Esophagus mucosa (tissue), 1 donor: ENCODE data around the gene IFITM5. TPM values are rescaled to one million over a fixed set of nuclear protein-coding genes. Genes with fewer than 3 reads are reported as not detected.
A peak's percentile ranks its signal among the peaks of the same experiment; 100 is the strongest.

ENCODE experiments used
- ATAC-seq: fragments of 200-7000 bp; cut with Tn5 transposase; one replicate; pipeline ENCODE4 v1.9.1; 2020
- total RNA-seq: library from RNA; stranded (reverse); gene quantifications from one replicate; pipeline ENCODE4 v1.2.4, GENCODE V29; 2023
- donor health status: DM: yes; HTN: yes; CAD: no.

IFITM5 gene
- total RNA-seq, 1 donor from 2014 or later: not detected

- no peak for ATAC-seq
Observed at GRCh38 chr11:259413-259812, 39.9 kb downstream of the IFITM5 start.

GRCh38 chr11:257766-258493, 41.4 kb downstream of the IFITM5 start:
- no peak for ATAC-seq

- peak; percentile 16 for ATAC-seq
Observed at GRCh38 chr11:256952-257737, 42.2 kb downstream of the IFITM5 start.

- ATAC-seq: no peak
Observed at GRCh38 chr11:255816-256215, 43.5 kb downstream of the IFITM5 start.

GRCh38 chr11:255176-255575, 44.1 kb downstream of the IFITM5 start:
- no peak for ATAC-seq

GRCh38 chr11:253886-254270, 45.4 kb downstream of the IFITM5 start:
- no peak for ATAC-seq

GRCh38 chr11:253160-253885, 46.0 kb downstream of the IFITM5 start:
- no peak for ATAC-seq

GRCh38 chr11:252666-253065, 46.7 kb downstream of the IFITM5 start:
- no peak for ATAC-seq

- ATAC-seq: no peak
Observed at GRCh38 chr11:251550-251949, 47.8 kb downstream of the IFITM5 start.

GRCh38 chr11:250740-251299, 48.5 kb downstream of the IFITM5 start:
- peak; percentile 78 for ATAC-seq

GRCh38 chr11:250274-250673, 49.1 kb downstream of the IFITM5 start:
- no peak for ATAC-seq

- ATAC-seq: no peak
Observed at GRCh38 chr11:249062-249461, 50.3 kb downstream of the IFITM5 start.

Other genes starting within 250 kb of the IFITM5 start
- not detected for gene SCGB1C1, start 106.4 kb downstream of the IFITM5 start, total RNA-seq
- gene BET1L, start 92.1 kb downstream of the IFITM5 start, total RNA-seq: 20.5 TPM
- gene RIC8A, start 91.8 kb downstream of the IFITM5 start, total RNA-seq: 60.3 TPM
- 6.2 TPM for gene SIRT3, start 63.2 kb downstream of the IFITM5 start, total RNA-seq
- 81.8 TPM for gene PSMD13, start 62.5 kb downstream of the IFITM5 start, total RNA-seq
- gene NLRP6, start 21.1 kb downstream of the IFITM5 start, total RNA-seq: 0.12 TPM
- 2.4 TPM for gene PGGHG, start 10.4 kb downstream of the IFITM5 start, total RNA-seq
- gene IFITM2, start 8.3 kb upstream of the IFITM5 start, total RNA-seq: 94.0 TPM
- gene IFITM1, start 14.5 kb upstream of the IFITM5 start, total RNA-seq: 59.8 TPM
- gene IFITM3, start 21.3 kb upstream of the IFITM5 start, total RNA-seq: 180 TPM
- 0.32 TPM for gene B4GALNT4, start 70.0 kb upstream of the IFITM5 start, total RNA-seq
- gene PKP3, start 94.7 kb upstream of the IFITM5 start, total RNA-seq: 359 TPM
- gene SIGIRR, start 115.5 kb upstream of the IFITM5 start, total RNA-seq: 15.4 TPM
- gene ANO9, start 142.5 kb upstream of the IFITM5 start, total RNA-seq: 12.8 TPM
- 12.0 TPM for gene PTDSS2, start 150.8 kb upstream of the IFITM5 start, total RNA-seq
- gene RNH1, start 207.7 kb upstream of the IFITM5 start, total RNA-seq: 152 TPM
- 118 TPM for gene HRAS, start 236.1 kb upstream of the IFITM5 start, total RNA-seq
- 1.3 TPM for gene LRRC56, start 238.0 kb upstream of the IFITM5 start, total RNA-seq